Glutamatergic neuron (in vitro differentiated cells): Measurements from ENCODE around the gene CRYBG3. TPM values are rescaled to one million over a fixed set of nuclear protein-coding genes. Genes with fewer than 3 reads are reported as not detected.

ENCODE experiments used
- DNase-seq: peaks from one replicate; pipeline ENCODE4 v3.0.0; 2022
- H3K27ac Mint-ChIP-seq: one replicate; pipeline ENCODE4 v1.8.0; 2020; ENCODE audit warnings: mild to moderate bottlenecking, mixed read lengths, inconsistent platforms; ENCODE audit not compliant: unreplicated experiment
- H3K27me3 Mint-ChIP-seq: one replicate; pipeline ENCODE4 v1.8.0; 2020; ENCODE audit warnings: mild to moderate bottlenecking, moderate library complexity, mixed read lengths, inconsistent platforms; ENCODE audit not compliant: unreplicated experiment
- H3K36me3 Mint-ChIP-seq: one replicate; pipeline ENCODE4 v1.8.0; 2020; ENCODE audit warnings: mild to moderate bottlenecking, mixed read lengths, inconsistent platforms; ENCODE audit not compliant: unreplicated experiment
- H3K4me1 Mint-ChIP-seq: one replicate; pipeline ENCODE4 v1.8.0; 2020; ENCODE audit warnings: mild to moderate bottlenecking, low read depth, mixed read lengths, inconsistent platforms; ENCODE audit not compliant: unreplicated experiment
- H3K4me3 Mint-ChIP-seq: one replicate; pipeline ENCODE4 v1.8.0; 2020; ENCODE audit warnings: mild to moderate bottlenecking, mixed read lengths, inconsistent platforms; ENCODE audit not compliant: unreplicated experiment
- H3K9me3 Mint-ChIP-seq: one replicate; pipeline ENCODE4 v1.8.0; 2020; ENCODE audit warnings: mild to moderate bottlenecking, moderate library complexity, mixed read lengths, inconsistent platforms; ENCODE audit not compliant: unreplicated experiment
- total RNA-seq: library from RNA; stranded (reverse); fragmentation: NEBNext Ultra II Directional; extraction: Animal tissue kit (Norgen Biotek cat#: 25700); gene quantifications from one replicate; pipeline ENCODE4 v1.2.1, GENCODE V29; 2021; ENCODE audit not compliant: unreplicated experiment
- TF ChIP-seq, protein P1 (sequence below): fragments of 200-600 bp; sonication (generic); IDR thresholded peaks from one replicate; pipeline ENCODE4 v1.5.0; 2021; ENCODE audit not compliant: partially characterized antibody, unreplicated experiment

Gene CRYBG3
- total RNA-seq, 1 donor from 2014 or later, result 89.5 TPM

DNA sequence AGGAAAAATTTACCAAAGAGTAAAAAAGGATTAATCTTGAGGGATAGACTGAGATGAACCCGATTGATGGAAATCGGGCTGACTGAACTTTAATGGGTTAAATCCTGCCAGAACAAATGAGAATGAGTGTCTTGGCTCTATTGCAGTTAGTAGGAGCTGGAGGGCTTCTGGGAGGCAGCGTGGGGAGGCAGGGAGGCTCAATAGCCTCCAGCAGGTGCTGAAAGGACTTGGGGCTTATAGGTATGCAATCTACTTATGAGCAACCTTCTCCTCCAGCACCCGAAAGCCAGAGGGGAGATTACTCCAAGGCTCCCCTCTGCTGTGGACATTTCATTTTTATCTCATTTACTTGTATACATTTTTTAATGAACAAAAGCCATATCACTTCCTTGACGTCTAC, 1.0 kb upstream of the CRYBG3 start:
- H3K27me3 Mint-ChIP-seq, result peaks cover 13% of the 10 kb centered on the region
- peaks cover 46% of the 10 kb centered on the region for H3K4me1 Mint-ChIP-seq
- H3K36me3 Mint-ChIP-seq, result peaks cover 8% of the 10 kb centered on the region
- H3K27ac Mint-ChIP-seq, result peak overlapping the region; percentile 81
- peak overlapping the region; percentile 88 for H3K4me3 Mint-ChIP-seq
- TF ChIP-seq, protein P1, sequence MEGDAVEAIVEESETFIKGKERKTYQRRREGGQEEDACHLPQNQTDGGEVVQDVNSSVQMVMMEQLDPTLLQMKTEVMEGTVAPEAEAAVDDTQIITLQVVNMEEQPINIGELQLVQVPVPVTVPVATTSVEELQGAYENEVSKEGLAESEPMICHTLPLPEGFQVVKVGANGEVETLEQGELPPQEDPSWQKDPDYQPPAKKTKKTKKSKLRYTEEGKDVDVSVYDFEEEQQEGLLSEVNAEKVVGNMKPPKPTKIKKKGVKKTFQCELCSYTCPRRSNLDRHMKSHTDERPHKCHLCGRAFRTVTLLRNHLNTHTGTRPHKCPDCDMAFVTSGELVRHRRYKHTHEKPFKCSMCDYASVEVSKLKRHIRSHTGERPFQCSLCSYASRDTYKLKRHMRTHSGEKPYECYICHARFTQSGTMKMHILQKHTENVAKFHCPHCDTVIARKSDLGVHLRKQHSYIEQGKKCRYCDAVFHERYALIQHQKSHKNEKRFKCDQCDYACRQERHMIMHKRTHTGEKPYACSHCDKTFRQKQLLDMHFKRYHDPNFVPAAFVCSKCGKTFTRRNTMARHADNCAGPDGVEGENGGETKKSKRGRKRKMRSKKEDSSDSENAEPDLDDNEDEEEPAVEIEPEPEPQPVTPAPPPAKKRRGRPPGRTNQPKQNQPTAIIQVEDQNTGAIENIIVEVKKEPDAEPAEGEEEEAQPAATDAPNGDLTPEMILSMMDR, result no peak
- H3K9me3 Mint-ChIP-seq, result peaks cover 23% of the 10 kb centered on the region
- no peak for DNase-seq

DNA sequence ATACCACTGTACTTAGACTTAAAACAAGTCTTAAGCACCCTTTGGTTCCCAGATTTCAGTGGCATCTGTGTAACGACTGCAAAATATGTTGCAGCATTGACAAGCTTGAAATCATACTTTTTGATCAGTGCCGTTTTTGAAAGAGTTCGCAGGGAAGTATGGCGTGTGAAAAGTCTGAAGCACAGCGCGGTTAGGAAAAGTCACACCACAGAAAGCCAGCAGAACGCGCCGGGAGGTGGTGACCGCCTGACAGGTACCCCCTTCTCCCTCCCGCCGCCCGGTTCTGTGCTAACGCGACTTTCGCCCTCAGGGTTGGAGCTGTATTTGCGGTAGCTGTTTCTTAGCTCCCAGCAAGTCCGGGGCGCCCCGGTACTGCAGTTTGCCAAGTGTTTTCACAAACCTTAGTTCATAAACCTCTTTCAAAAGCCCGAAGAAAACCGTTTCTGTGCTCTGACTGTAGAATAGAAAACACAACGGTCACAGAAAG, 481 bp upstream of the CRYBG3 start:
- DNase-seq, result peak; percentile 48
- Mint-ChIP-seq H3K27me3 (peaks cover 13% of the 10 kb centered on the region), H3K4me3 (peak overlapping the region; percentile 88), H3K4me1 (peaks cover 43% of the 10 kb centered on the region), H3K27ac (peak overlapping the region; percentile 81), H3K36me3 (peaks cover 8% of the 10 kb centered on the region), H3K9me3 (peaks cover 23% of the 10 kb centered on the region)
- TF ChIP-seq, protein P1, result no peak

DNA sequence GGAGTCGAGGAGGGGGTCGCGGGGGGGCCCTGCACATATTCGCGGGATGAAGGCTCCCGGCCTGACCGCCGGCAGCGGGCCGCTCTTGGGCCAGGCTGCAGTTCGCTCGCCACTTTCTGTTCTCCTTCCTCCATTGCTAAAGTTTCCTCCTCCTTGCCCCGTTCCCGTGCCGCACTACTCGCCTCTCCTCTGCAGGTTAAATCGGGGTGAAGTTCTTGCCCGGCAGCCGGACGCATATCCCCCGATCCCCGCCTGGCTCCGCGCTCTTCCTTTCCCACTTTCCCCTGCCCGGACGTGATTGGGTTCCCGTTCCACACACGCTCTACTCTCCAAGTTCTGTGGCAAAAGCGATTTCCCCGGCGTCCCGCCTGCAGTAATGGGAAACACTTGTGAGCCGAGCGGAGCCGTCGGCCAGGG, 556 bp downstream of the CRYBG3 start:
- H3K4me1 Mint-ChIP-seq, result peaks cover 43% of the 10 kb centered on the region
- peak overlapping the region; percentile 100 for H3K4me3 Mint-ChIP-seq
- TF ChIP-seq, protein P1, result no peak
- peak overlapping the region; percentile 88 for H3K27ac Mint-ChIP-seq
- DNase-seq, result peak; percentile 46
- H3K36me3 Mint-ChIP-seq, result peaks cover 8% of the 10 kb centered on the region
- peaks cover 13% of the 10 kb centered on the region for H3K27me3 Mint-ChIP-seq
- H3K9me3 Mint-ChIP-seq, result peaks cover 23% of the 10 kb centered on the region

- peak overlapping the region; percentile 88 for H3K27ac Mint-ChIP-seq
- H3K9me3 Mint-ChIP-seq, result peaks cover 15% of the 10 kb centered on the region
- peak overlapping the region; percentile 100 for H3K4me3 Mint-ChIP-seq
Observed at GRCh38 chr3:97823046-97824004, 1.5 kb downstream of the CRYBG3 start.

More at GRCh38 chr3:97823046-97824004, 1.5 kb downstream of the CRYBG3 start:
- Mint-ChIP-seq H3K36me3 (peaks cover 8% of the 10 kb centered on the region), H3K4me1 (peaks cover 41% of the 10 kb centered on the region), H3K27me3 (peaks cover 9% of the 10 kb centered on the region)
- TF ChIP-seq, protein P1, result no peak
- DNase-seq, result no peak
